Activated T-cell treated with anti-CD3 and anti-CD28 coated beads, Interleukin-2, amount 50 U/mL, for 4 hours (primary cell): ENCODE measurements around the gene FCRL1. TPM values are rescaled to one million over a fixed set of nuclear protein-coding genes. Genes with fewer than 3 reads are reported as not detected.
A peak's percentile ranks its signal among the peaks of the same experiment; 100 is the strongest.

ENCODE experiments used
- ATAC-seq, 2 donors: fragments of 200-7000 bp; cut with Tn5 transposase; one replicate each; pipeline ENCODE4 v1.10.0; 2021
- DNase-seq: peaks from one replicate; pipeline ENCODE4 v3.0.0-alpha.2; 2020
- H3K27me3 Mint-ChIP-seq: one replicate; pipeline ENCODE4 v1.8.0; 2021; ENCODE audit warnings: low read depth, mixed read lengths
- H3K36me3 Mint-ChIP-seq: one replicate; pipeline ENCODE4 v1.8.0; 2022; ENCODE audit warnings: mixed read lengths; ENCODE audit not compliant: insufficient read depth
- H3K4me1 Mint-ChIP-seq: one replicate; pipeline ENCODE4 v1.8.0; 2021; ENCODE audit warnings: low read depth, mixed read lengths
- H3K4me3 Mint-ChIP-seq: one replicate; pipeline ENCODE4 v1.8.0; 2021; ENCODE audit warnings: mild to moderate bottlenecking, moderate library complexity, mixed read lengths
- H3K9me3 Mint-ChIP-seq: one replicate; pipeline ENCODE4 v1.8.0; 2021; ENCODE audit warnings: mixed read lengths
- total RNA-seq, 3 donors: library from RNA; stranded (reverse); gene quantifications; one replicate each; pipeline ENCODE4 v1.2.1, GENCODE V29; 2021

Gene FCRL1, protein sequence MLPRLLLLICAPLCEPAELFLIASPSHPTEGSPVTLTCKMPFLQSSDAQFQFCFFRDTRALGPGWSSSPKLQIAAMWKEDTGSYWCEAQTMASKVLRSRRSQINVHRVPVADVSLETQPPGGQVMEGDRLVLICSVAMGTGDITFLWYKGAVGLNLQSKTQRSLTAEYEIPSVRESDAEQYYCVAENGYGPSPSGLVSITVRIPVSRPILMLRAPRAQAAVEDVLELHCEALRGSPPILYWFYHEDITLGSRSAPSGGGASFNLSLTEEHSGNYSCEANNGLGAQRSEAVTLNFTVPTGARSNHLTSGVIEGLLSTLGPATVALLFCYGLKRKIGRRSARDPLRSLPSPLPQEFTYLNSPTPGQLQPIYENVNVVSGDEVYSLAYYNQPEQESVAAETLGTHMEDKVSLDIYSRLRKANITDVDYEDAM
- under 1 TPM in 1 of 3 donors, not detected in 2; 0.11 TPM for total RNA-seq

GRCh38 chr1:157819896-157820295, at the start of gene FCRL1:
TSS of gene FCRL1 (minus strand) at chr1:157820120. CDS start at chr1:157820037, 83 bp downstream.
- Mint-ChIP-seq H3K4me1 (no peaks in the 10 kb centered on the region), H3K9me3 (no peaks in the 10 kb centered on the region), H3K4me3 (no peak within 1 kb of the TSS)

GRCh38 chr1:157868654-157869053, 48.7 kb upstream of the FCRL1 start:
- Mint-ChIP-seq H3K9me3 (no peaks in the 10 kb centered on the region), H3K4me3 (no peak overlapping the region), H3K4me1 (no peaks in the 10 kb centered on the region), H3K27me3 (peaks cover 16% of the 10 kb centered on the region), H3K36me3 (no peaks in the 10 kb centered on the region)
- DNase-seq (no peak), ATAC-seq (no peak)

More at GRCh38 chr1:157819896-157820295, at the start of gene FCRL1:
- ATAC-seq (no peak), DNase-seq (no peak)
- H3K27me3 Mint-ChIP-seq, result no peaks in the 10 kb centered on the region
- H3K36me3 Mint-ChIP-seq, result no peaks in the 10 kb centered on the region

DNA sequence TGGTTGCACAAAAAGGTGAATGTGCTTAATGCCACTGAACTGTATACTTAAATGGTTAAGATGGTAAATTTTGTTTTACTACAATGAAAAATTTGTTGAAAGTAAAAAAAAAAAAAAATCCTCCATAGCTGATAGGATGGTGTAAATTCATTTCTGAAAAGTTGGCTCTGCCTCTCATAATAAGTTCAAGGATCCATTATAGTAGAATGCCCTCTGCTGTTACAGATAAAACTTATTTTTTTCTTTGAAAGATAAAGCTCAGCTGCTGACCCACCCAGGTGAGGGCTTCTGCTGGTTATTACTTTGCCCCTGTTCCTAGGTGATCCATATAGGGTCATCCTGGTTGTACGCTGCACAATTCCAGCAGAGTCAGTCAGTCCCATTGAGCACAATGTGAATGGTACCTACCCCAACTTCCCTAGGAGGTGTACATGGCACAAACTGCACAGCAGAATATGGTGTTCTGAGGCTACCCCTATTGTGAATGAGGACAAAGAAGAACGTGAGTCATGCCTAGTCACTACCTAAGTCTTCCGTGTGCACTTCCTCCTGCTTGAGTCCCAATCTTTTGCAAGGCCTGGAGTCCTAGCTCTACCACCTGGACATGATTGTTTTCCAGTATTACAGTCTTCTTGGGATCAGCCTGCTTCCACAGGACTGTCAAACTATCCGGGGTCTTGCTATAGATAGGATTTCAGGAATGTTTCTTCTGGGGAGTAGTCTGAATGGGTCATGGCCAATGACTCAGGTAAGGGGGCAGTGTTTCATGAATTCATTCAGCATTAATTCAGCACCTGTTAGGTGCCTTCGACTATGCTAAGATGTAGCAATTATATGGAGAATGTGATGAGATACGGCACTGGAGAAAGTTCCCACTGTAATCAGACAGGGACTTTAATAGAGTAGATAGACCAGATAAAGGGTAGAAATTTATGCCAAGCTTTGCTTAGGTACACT, 42.5 kb upstream of the FCRL1 start:
- no peak for DNase-seq
- Mint-ChIP-seq H3K4me1 (no peaks in the 10 kb centered on the region), H3K27me3 (peaks cover 7% of the 10 kb centered on the region), H3K4me3 (no peak overlapping the region), H3K9me3 (no peaks in the 10 kb centered on the region), H3K36me3 (no peaks in the 10 kb centered on the region)
- ATAC-seq, result no peak

DNA sequence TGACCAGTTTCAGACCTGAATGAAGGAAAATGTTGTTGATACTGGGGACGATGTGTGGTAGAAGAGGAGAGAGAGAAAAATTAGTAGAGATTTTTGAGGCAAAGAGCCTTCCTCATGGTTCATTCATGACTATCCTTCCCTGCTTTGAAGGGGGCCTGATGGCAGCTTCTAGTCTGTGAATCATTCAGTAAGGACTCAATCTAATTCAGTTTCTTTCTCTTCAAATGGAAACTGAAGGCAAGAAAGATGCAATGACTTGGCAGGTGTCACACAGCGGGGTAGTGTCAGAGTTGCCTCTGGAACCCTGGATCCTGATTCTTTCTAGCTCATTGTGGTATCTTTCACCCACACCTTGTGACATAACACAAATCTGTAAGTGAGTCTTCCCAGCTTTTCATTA, 36.6 kb upstream of the FCRL1 start:
- DNase-seq, result no peak
- ATAC-seq, result peak in 1 of 2 donors; percentile 28
- Mint-ChIP-seq H3K4me1 (no peaks in the 10 kb centered on the region), H3K27me3 (peaks cover 4% of the 10 kb centered on the region), H3K4me3 (no peak overlapping the region), H3K9me3 (no peaks in the 10 kb centered on the region), H3K36me3 (no peaks in the 10 kb centered on the region)

- no peaks in the 10 kb centered on the region for H3K4me1 Mint-ChIP-seq
- no peak for DNase-seq
- H3K9me3 Mint-ChIP-seq, result no peaks in the 10 kb centered on the region
- H3K4me3 Mint-ChIP-seq, result no peak overlapping the region
- no peak for ATAC-seq
- H3K27me3 Mint-ChIP-seq, result peaks cover 4% of the 10 kb centered on the region
- no peaks in the 10 kb centered on the region for H3K36me3 Mint-ChIP-seq
Observed at GRCh38 chr1:157852476-157852875, 32.6 kb upstream of the FCRL1 start.

- Mint-ChIP-seq H3K27me3 (peaks cover 7% of the 10 kb centered on the region), H3K4me3 (no peak overlapping the region), H3K36me3 (no peaks in the 10 kb centered on the region), H3K4me1 (no peaks in the 10 kb centered on the region), H3K9me3 (no peaks in the 10 kb centered on the region)
- ATAC-seq (no peak), DNase-seq (no peak)
Observed at GRCh38 chr1:157849229-157849875, 29.4 kb upstream of the FCRL1 start.

- Mint-ChIP-seq H3K4me3 (no peak overlapping the region), H3K27me3 (peaks cover 9% of the 10 kb centered on the region), H3K4me1 (no peaks in the 10 kb centered on the region), H3K36me3 (no peaks in the 10 kb centered on the region), H3K9me3 (no peaks in the 10 kb centered on the region)
- ATAC-seq (no peak), DNase-seq (no peak)
Observed at GRCh38 chr1:157844089-157844830, 24.3 kb upstream of the FCRL1 start.

DNA sequence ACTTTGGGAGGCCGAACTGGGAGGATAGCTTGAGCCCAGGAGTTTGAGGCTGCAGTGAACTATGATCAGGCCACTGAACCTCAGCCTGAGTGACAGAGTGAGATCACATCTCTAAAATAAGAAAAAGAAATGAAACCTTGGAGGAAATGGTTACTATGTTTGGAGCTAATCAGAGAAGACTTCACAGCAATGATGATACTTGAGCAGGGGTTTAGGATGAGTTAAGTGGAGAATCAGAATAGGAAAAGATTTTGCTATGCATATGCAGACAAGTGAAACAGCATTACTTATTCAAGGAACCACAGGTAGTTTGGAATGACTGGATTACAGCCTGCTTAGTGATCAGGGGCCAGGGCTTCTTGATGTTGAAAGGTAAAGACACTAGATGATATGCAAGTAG, 23.0 kb upstream of the FCRL1 start:
- DNase-seq (no peak), ATAC-seq (peak in 1 of 2 donors; percentile 25)
- Mint-ChIP-seq H3K4me1 (no peaks in the 10 kb centered on the region), H3K27me3 (peaks cover 9% of the 10 kb centered on the region), H3K4me3 (no peak overlapping the region), H3K9me3 (no peaks in the 10 kb centered on the region), H3K36me3 (no peaks in the 10 kb centered on the region)

DNA sequence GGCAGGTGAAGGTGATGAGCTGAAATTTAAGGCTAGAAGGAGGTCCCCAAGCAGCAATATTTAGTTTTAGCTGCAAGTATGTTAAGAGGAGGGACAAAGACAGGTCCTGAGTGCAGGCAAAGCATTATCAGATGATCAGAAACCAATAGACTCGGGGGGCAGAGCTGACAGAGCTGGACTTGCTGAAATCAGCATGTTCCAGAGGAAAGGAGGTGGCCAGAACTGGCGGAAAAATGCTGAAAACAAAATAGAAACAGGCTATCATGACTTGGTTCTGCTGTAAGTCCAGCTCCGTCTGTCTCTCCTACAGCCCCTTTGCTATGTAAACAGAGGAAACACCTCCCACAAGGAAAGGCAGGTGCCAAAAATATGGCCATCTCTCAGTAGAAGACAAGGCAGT, 21.8 kb upstream of the FCRL1 start, which contains the start of gene CD5L:
Gene CD5L (minus strand): TSS at position 101 of the 400 bp plus-strand sequence. CDS start 107 bp downstream, outside the sequence.
- H3K4me1 Mint-ChIP-seq, result no peaks in the 10 kb centered on the region
- no peaks in the 10 kb centered on the region for H3K36me3 Mint-ChIP-seq
- H3K4me3 Mint-ChIP-seq, result no peak within 1 kb of the TSS
- ATAC-seq (no peak), DNase-seq (no peak)
- peaks cover 9% of the 10 kb centered on the region for H3K27me3 Mint-ChIP-seq
- H3K9me3 Mint-ChIP-seq, result no peaks in the 10 kb centered on the region

DNA sequence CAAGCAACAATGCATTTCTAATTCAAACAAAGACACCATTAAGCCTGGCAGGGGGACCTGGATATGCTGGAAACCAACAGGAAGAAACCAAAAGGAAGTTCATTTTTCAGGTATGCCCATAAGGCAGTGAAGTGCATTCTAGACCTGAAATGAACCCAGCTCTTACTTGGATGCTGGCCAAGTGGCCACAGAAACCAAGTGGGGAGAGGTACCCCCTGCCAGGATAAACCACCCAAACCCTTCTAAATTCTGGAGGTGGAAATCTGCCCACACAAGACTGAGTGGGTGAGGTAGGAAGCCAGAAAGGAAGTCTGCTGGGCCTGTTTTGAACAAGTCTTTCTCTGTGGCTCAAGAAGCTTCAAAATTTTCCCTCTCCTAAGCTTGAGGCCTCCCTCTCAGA, 19.0 kb upstream of the FCRL1 start:
- H3K9me3 Mint-ChIP-seq, result no peaks in the 10 kb centered on the region
- no peak for DNase-seq
- H3K4me1 Mint-ChIP-seq, result no peaks in the 10 kb centered on the region
- H3K36me3 Mint-ChIP-seq, result no peaks in the 10 kb centered on the region
- H3K27me3 Mint-ChIP-seq, result peaks cover 5% of the 10 kb centered on the region
- H3K4me3 Mint-ChIP-seq, result no peak overlapping the region
- ATAC-seq, result no peak

- H3K27me3 Mint-ChIP-seq, result peaks cover 4% of the 10 kb centered on the region
- no peaks in the 10 kb centered on the region for H3K9me3 Mint-ChIP-seq
- H3K4me1 Mint-ChIP-seq, result no peaks in the 10 kb centered on the region
- DNase-seq (no peak), ATAC-seq (no peak)
- H3K36me3 Mint-ChIP-seq, result no peaks in the 10 kb centered on the region
- H3K4me3 Mint-ChIP-seq, result no peak overlapping the region
Observed at GRCh38 chr1:157834430-157834829, 14.5 kb upstream of the FCRL1 start.

GRCh38 chr1:157833145-157833544, 13.2 kb upstream of the FCRL1 start:
- no peaks in the 10 kb centered on the region for H3K36me3 Mint-ChIP-seq
- H3K4me1 Mint-ChIP-seq, result no peaks in the 10 kb centered on the region
- DNase-seq (no peak), ATAC-seq (no peak)
- no peaks in the 10 kb centered on the region for H3K9me3 Mint-ChIP-seq
- no peak overlapping the region for H3K4me3 Mint-ChIP-seq
- H3K27me3 Mint-ChIP-seq, result peaks cover 4% of the 10 kb centered on the region

DNA sequence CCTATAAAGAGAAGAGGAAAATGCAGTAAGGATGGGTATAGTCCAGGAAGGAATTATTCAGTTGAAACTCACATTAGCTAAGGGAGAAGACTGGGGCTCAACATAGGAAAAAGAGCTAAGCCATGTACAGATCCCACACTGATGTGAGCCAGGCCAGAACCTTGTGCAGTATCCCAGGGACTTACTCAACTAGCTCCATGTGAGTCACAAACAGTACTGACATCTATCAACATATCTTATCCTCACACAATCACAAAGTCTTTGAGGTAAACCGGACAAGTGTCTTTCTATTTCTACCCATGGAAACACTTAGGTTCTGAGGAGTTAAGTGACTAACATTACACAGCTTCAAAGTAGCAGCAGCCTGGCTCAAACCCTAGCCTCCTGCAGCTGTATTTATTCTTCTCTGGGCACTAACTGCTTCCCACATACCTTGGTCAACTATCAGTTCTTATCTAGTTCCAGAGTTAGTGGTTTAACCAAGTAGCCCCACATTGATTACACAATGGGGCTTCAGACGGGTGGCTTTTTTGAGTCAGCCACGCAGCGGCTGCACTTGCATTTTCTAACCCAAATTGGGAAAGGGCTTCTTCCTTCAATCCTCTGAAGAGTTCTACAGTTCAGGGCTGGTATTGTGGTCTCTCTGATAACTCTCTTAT, 12.2 kb upstream of the FCRL1 start:
- no peaks in the 10 kb centered on the region for H3K4me1 Mint-ChIP-seq
- peak; percentile 30 to 38 for ATAC-seq

More for the DNA sequence above, 12.2 kb upstream of the FCRL1 start:
- no peaks in the 10 kb centered on the region for H3K36me3 Mint-ChIP-seq
- no peaks in the 10 kb centered on the region for H3K9me3 Mint-ChIP-seq
- no peak for DNase-seq
- peaks cover 4% of the 10 kb centered on the region for H3K27me3 Mint-ChIP-seq
- H3K4me3 Mint-ChIP-seq, result no peak overlapping the region
